Measurements from ENCODE around the gene TRAM1L1. TPM values are rescaled to one million over a fixed set of nuclear protein-coding genes. Genes with fewer than 3 reads are reported as not detected.

The TRAM1L1 gene
- total RNA-seq, 1 donor from 2014 or later, result 5.9 TPM

GRCh38 chr4:117077760-117078159 lies 7.6 kb downstream of the TRAM1L1 start:
- Mint-ChIP-seq H3K36me3 (ENCODE audit: unreplicated experiment) (peaks cover 8% of the 10 kb centered on the region), H3K4me1 (ENCODE audit: unreplicated experiment) (no peaks in the 10 kb centered on the region), H3K27me3 (ENCODE audit: unreplicated experiment) (no peaks in the 10 kb centered on the region), H3K4me3 (ENCODE audit: unreplicated experiment) (no peak overlapping the region), H3K9me3 (ENCODE audit: unreplicated experiment) (peaks cover 16% of the 10 kb centered on the region), H3K27ac (ENCODE audit: unreplicated experiment) (no peak overlapping the region)
- TF ChIP-seq CTCF (IDR thresholded peaks at IDR 0.05), result no peak
- no peak for DNase-seq (ENCODE audit: extremely low spot score, unreplicated experiment)

GRCh38 chr4:117068120-117068519 lies 17.3 kb downstream of the TRAM1L1 start:
- Mint-ChIP-seq H3K9me3 (ENCODE audit: unreplicated experiment) (no peaks in the 10 kb centered on the region), H3K4me1 (ENCODE audit: unreplicated experiment) (no peaks in the 10 kb centered on the region), H3K4me3 (ENCODE audit: unreplicated experiment) (no peak overlapping the region), H3K27me3 (ENCODE audit: unreplicated experiment) (no peaks in the 10 kb centered on the region), H3K27ac (ENCODE audit: unreplicated experiment) (no peak overlapping the region), H3K36me3 (ENCODE audit: unreplicated experiment) (no peaks in the 10 kb centered on the region)
- no peak for DNase-seq (ENCODE audit: extremely low spot score, unreplicated experiment)
- no peak for TF ChIP-seq CTCF (IDR thresholded peaks at IDR 0.05)

GRCh38 chr4:117063961-117064696 lies 21.2 kb downstream of the TRAM1L1 start:
- Mint-ChIP-seq H3K27ac (ENCODE audit: unreplicated experiment) (no peak overlapping the region), H3K27me3 (ENCODE audit: unreplicated experiment) (no peaks in the 10 kb centered on the region), H3K36me3 (ENCODE audit: unreplicated experiment) (no peaks in the 10 kb centered on the region), H3K4me1 (ENCODE audit: unreplicated experiment) (no peaks in the 10 kb centered on the region), H3K4me3 (ENCODE audit: unreplicated experiment) (no peak overlapping the region), H3K9me3 (ENCODE audit: unreplicated experiment) (peaks cover 6% of the 10 kb centered on the region)
- no peak for DNase-seq (ENCODE audit: extremely low spot score, unreplicated experiment)
- no peak for TF ChIP-seq CTCF (IDR thresholded peaks at IDR 0.05)

- Mint-ChIP-seq H3K27me3 (ENCODE audit: unreplicated experiment) (peaks cover 2% of the 10 kb centered on the region), H3K9me3 (ENCODE audit: unreplicated experiment) (no peaks in the 10 kb centered on the region), H3K36me3 (ENCODE audit: unreplicated experiment) (no peaks in the 10 kb centered on the region), H3K4me3 (ENCODE audit: unreplicated experiment) (no peak overlapping the region), H3K4me1 (ENCODE audit: unreplicated experiment) (no peaks in the 10 kb centered on the region), H3K27ac (ENCODE audit: unreplicated experiment) (no peak overlapping the region)
- no peak for TF ChIP-seq CTCF (IDR thresholded peaks at IDR 0.05)
- no peak for DNase-seq (ENCODE audit: extremely low spot score, unreplicated experiment)
Measured at GRCh38 chr4:117042962-117043361, 42.4 kb downstream of the TRAM1L1 start.

Data from osteocyte (in vitro differentiated cells).